Stimulated activated naive CD8-positive, alpha-beta T cell treated with anti-CD3 and anti-CD28 coated beads, Interleukin-15, Interleukin-2, amounts not matched to agents 100 ng/mL and 50 ng/mL, for 24 hours (primary cell): ENCODE measurements around the gene MEX3C.

ENCODE experiments used
- H3K27ac Mint-ChIP-seq: one replicate; pipeline ENCODE4 v1.8.0; 2021; ENCODE audit warnings: mild to moderate bottlenecking, mixed read lengths
- H3K27me3 Mint-ChIP-seq: one replicate; pipeline ENCODE4 v1.8.0; 2021; ENCODE audit warnings: mixed read lengths
- H3K36me3 Mint-ChIP-seq: one replicate; pipeline ENCODE4 v1.8.0; 2021; ENCODE audit warnings: low read depth, mixed read lengths
- H3K4me1 Mint-ChIP-seq: one replicate; pipeline ENCODE4 v1.8.0; 2021; ENCODE audit warnings: low read depth, mixed read lengths
- H3K4me3 Mint-ChIP-seq: one replicate; pipeline ENCODE4 v1.8.0; 2021; ENCODE audit warnings: mild to moderate bottlenecking, mixed read lengths
- H3K9me3 Mint-ChIP-seq: one replicate; pipeline ENCODE4 v1.8.0; 2021; ENCODE audit warnings: mixed read lengths

Gene MEX3C

GRCh38 chr18:51171223-51171622, 26.3 kb downstream of the MEX3C start:
- Mint-ChIP-seq H3K27me3 (no peaks in the 10 kb centered on the region), H3K9me3 (no peaks in the 10 kb centered on the region), H3K4me1 (peaks cover 67% of the 10 kb centered on the region), H3K36me3 (peaks cover 31% of the 10 kb centered on the region), H3K4me3 (peak overlapping the region; percentile 59), H3K27ac (peak overlapping the region; percentile 97)

- Mint-ChIP-seq H3K4me1 (peaks cover 67% of the 10 kb centered on the region), H3K4me3 (peak overlapping the region; percentile 27), H3K27ac (peak overlapping the region; percentile 97), H3K36me3 (peaks cover 25% of the 10 kb centered on the region), H3K27me3 (no peaks in the 10 kb centered on the region), H3K9me3 (no peaks in the 10 kb centered on the region)
Measured at GRCh38 chr18:51170664-51171063, 26.8 kb downstream of the MEX3C start.

- H3K36me3 Mint-ChIP-seq: peaks cover 18% of the 10 kb centered on the region
- peaks cover 71% of the 10 kb centered on the region for H3K4me1 Mint-ChIP-seq
- H3K9me3 Mint-ChIP-seq: no peaks in the 10 kb centered on the region
- H3K27ac Mint-ChIP-seq: peak overlapping the region; percentile 97
- no peaks in the 10 kb centered on the region for H3K27me3 Mint-ChIP-seq
- peak overlapping the region; percentile 27 for H3K4me3 Mint-ChIP-seq
Measured at GRCh38 chr18:51169731-51170130, 27.8 kb downstream of the MEX3C start.

- peaks cover 13% of the 10 kb centered on the region for H3K36me3 Mint-ChIP-seq
- H3K4me1 Mint-ChIP-seq: peaks cover 72% of the 10 kb centered on the region
- peak overlapping the region; percentile 97 for H3K27ac Mint-ChIP-seq
- H3K9me3 Mint-ChIP-seq: no peaks in the 10 kb centered on the region
- H3K4me3 Mint-ChIP-seq: peak overlapping the region; percentile 49
- no peaks in the 10 kb centered on the region for H3K27me3 Mint-ChIP-seq
Measured at GRCh38 chr18:51168960-51169662, 28.4 kb downstream of the MEX3C start.

GRCh38 chr18:51168026-51168742, 29.3 kb downstream of the MEX3C start:
- H3K27me3 Mint-ChIP-seq: no peaks in the 10 kb centered on the region
- peaks cover 68% of the 10 kb centered on the region for H3K4me1 Mint-ChIP-seq
- H3K27ac Mint-ChIP-seq: peak overlapping the region; percentile 97
- H3K36me3 Mint-ChIP-seq: peaks cover 5% of the 10 kb centered on the region
- H3K9me3 Mint-ChIP-seq: no peaks in the 10 kb centered on the region
- no peak overlapping the region for H3K4me3 Mint-ChIP-seq

GRCh38 chr18:51165296-51165695, 32.2 kb downstream of the MEX3C start:
- no peaks in the 10 kb centered on the region for H3K9me3 Mint-ChIP-seq
- H3K4me1 Mint-ChIP-seq: peaks cover 52% of the 10 kb centered on the region
- H3K36me3 Mint-ChIP-seq: no peaks in the 10 kb centered on the region
- H3K4me3 Mint-ChIP-seq: no peak overlapping the region
- no peaks in the 10 kb centered on the region for H3K27me3 Mint-ChIP-seq
- peak overlapping the region; percentile 76 for H3K27ac Mint-ChIP-seq

- Mint-ChIP-seq H3K4me3 (no peak overlapping the region), H3K4me1 (peaks cover 50% of the 10 kb centered on the region), H3K9me3 (no peaks in the 10 kb centered on the region), H3K36me3 (no peaks in the 10 kb centered on the region), H3K27ac (peak overlapping the region; percentile 76), H3K27me3 (no peaks in the 10 kb centered on the region)
Measured at GRCh38 chr18:51164761-51165281, 32.7 kb downstream of the MEX3C start.

- Mint-ChIP-seq H3K27ac (no peak overlapping the region), H3K4me1 (peaks cover 47% of the 10 kb centered on the region), H3K4me3 (no peak overlapping the region), H3K36me3 (no peaks in the 10 kb centered on the region), H3K27me3 (no peaks in the 10 kb centered on the region), H3K9me3 (no peaks in the 10 kb centered on the region)
Measured at GRCh38 chr18:51164342-51164741, 33.1 kb downstream of the MEX3C start.

GRCh38 chr18:51163543-51163942, 33.9 kb downstream of the MEX3C start:
- no peaks in the 10 kb centered on the region for H3K27me3 Mint-ChIP-seq
- H3K9me3 Mint-ChIP-seq: peaks cover 4% of the 10 kb centered on the region
- peaks cover 46% of the 10 kb centered on the region for H3K4me1 Mint-ChIP-seq
- no peaks in the 10 kb centered on the region for H3K36me3 Mint-ChIP-seq
- no peak overlapping the region for H3K4me3 Mint-ChIP-seq
- H3K27ac Mint-ChIP-seq: no peak overlapping the region

GRCh38 chr18:51162617-51163016, 34.9 kb downstream of the MEX3C start:
- no peaks in the 10 kb centered on the region for H3K36me3 Mint-ChIP-seq
- H3K4me3 Mint-ChIP-seq: no peak overlapping the region
- H3K9me3 Mint-ChIP-seq: peaks cover 4% of the 10 kb centered on the region
- peaks cover 39% of the 10 kb centered on the region for H3K4me1 Mint-ChIP-seq
- peak overlapping the region; percentile 14 for H3K27ac Mint-ChIP-seq
- no peaks in the 10 kb centered on the region for H3K27me3 Mint-ChIP-seq

GRCh38 chr18:51160646-51161045, 36.8 kb downstream of the MEX3C start:
- Mint-ChIP-seq H3K27me3 (no peaks in the 10 kb centered on the region), H3K36me3 (no peaks in the 10 kb centered on the region), H3K4me1 (peaks cover 51% of the 10 kb centered on the region), H3K4me3 (no peak overlapping the region), H3K9me3 (peaks cover 4% of the 10 kb centered on the region), H3K27ac (no peak overlapping the region)

GRCh38 chr18:51157215-51157614, 40.3 kb downstream of the MEX3C start:
- H3K27ac Mint-ChIP-seq: peak overlapping the region; percentile 4

GRCh38 chr18:51154431-51155063, 42.9 kb downstream of the MEX3C start:
- Mint-ChIP-seq H3K27ac (peak overlapping the region; percentile 98), H3K36me3 (no peaks in the 10 kb centered on the region), H3K4me1 (peaks cover 79% of the 10 kb centered on the region), H3K4me3 (peak overlapping the region; percentile 72), H3K27me3 (no peaks in the 10 kb centered on the region), H3K9me3 (peaks cover 4% of the 10 kb centered on the region)

More at GRCh38 chr18:51157215-51157614, 40.3 kb downstream of the MEX3C start:
- Mint-ChIP-seq H3K4me3 (no peak overlapping the region), H3K27me3 (no peaks in the 10 kb centered on the region), H3K36me3 (no peaks in the 10 kb centered on the region), H3K4me1 (peaks cover 60% of the 10 kb centered on the region), H3K9me3 (peaks cover 4% of the 10 kb centered on the region)

GRCh38 chr18:51153659-51154371, 43.7 kb downstream of the MEX3C start:
- peaks cover 2% of the 10 kb centered on the region for H3K9me3 Mint-ChIP-seq
- H3K4me3 Mint-ChIP-seq: peak overlapping the region; percentile 72
- peak overlapping the region; percentile 98 for H3K27ac Mint-ChIP-seq
- H3K27me3 Mint-ChIP-seq: no peaks in the 10 kb centered on the region
- H3K4me1 Mint-ChIP-seq: peaks cover 74% of the 10 kb centered on the region
- H3K36me3 Mint-ChIP-seq: no peaks in the 10 kb centered on the region
